Activated CD4-positive, alpha-beta T cell treated with anti-CD3 and anti-CD28 coated beads, Interleukin-2, amount 10 ng/mL, durations not matched to agents 24 days and 14 days (primary cell): ENCODE results near the gene PLB1. TPM values are rescaled to one million over a fixed set of nuclear protein-coding genes. Genes with fewer than 3 reads are reported as not detected.
A peak's percentile ranks its signal among the peaks of the same experiment; 100 is the strongest.

Experiments used
- DNase-seq: peaks from one replicate; pipeline ENCODE4 v3.0.0; 2022
- H3K27ac Mint-ChIP-seq: one replicate; pipeline ENCODE4 v1.8.0; 2022; ENCODE audit warnings: mild to moderate bottlenecking, mixed read lengths
- H3K27me3 Mint-ChIP-seq: one replicate; pipeline ENCODE4 v1.8.0; 2022; ENCODE audit warnings: mixed read lengths
- H3K36me3 Mint-ChIP-seq: one replicate; pipeline ENCODE4 v1.8.0; 2022; ENCODE audit warnings: low read depth, mild to moderate bottlenecking, mixed read lengths
- H3K4me1 Mint-ChIP-seq: one replicate; pipeline ENCODE4 v1.8.0; 2021; ENCODE audit warnings: mixed read lengths
- H3K4me3 Mint-ChIP-seq: one replicate; pipeline ENCODE4 v1.8.0; 2022; ENCODE audit warnings: mild to moderate bottlenecking, moderate library complexity, mixed read lengths
- H3K9me3 Mint-ChIP-seq: one replicate; pipeline ENCODE4 v1.8.0; 2021; ENCODE audit warnings: mixed read lengths
- intact Hi-C: fragments of 100-400 bp; cut with micrococcal nuclease; formaldehyde crosslinking; loops from one replicate; pipeline ENCODE4 v1.15.1; 2023
- total RNA-seq: library from RNA; stranded (reverse); gene quantifications from 2 replicates; pipeline ENCODE4 v1.2.3, GENCODE V29; 2022

The PLB1 gene
- total RNA-seq, 1 donor from 2014 or later, result 0.63 TPM

DNA sequence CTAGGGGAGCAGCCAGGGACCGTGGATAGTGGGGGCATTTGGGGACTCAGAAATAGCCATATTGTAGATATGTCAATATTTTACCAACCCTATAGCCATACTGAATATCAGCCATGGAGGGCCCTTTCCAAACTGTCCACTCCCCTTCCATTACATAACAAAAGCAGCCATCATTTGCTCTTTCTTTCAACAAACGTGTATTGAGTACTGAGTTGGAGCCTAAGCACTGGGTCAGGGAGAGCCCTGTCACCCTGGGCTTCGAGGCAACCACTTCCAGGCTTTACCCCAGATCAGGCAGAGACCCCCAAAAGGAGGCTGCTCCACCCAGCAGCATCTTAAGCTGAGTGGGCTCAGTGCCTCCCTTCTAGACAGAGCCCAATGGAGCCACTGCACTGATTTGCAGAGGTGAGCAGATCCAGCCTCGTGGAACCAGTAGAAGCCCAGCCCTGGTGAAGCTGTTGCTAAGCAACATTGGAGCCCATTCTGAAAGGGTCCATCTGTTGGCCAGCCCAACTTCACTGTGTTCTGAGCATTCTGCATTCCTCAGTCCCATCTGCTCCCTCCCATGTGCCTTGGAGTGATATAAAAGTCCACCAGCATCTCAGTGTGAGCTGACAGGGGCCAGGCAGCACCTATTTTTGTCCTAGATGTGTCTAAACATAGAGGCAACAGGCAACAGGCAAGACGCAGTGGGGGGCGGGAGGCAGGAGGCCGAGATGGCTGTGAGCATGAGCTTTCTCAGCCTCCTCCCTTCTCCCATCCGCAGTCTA, 112.1 kb downstream of the PLB1 start:
- H3K27ac Mint-ChIP-seq, result no peak overlapping the region
- no peak overlapping the region for H3K4me3 Mint-ChIP-seq
- H3K27me3 Mint-ChIP-seq, result no peaks in the 10 kb centered on the region
- DNase-seq, result no peak
- no peaks in the 10 kb centered on the region for H3K9me3 Mint-ChIP-seq
- intact Hi-C loops, result no loop called here
- H3K36me3 Mint-ChIP-seq, result peaks cover 26% of the 10 kb centered on the region
- peaks cover 38% of the 10 kb centered on the region for H3K4me1 Mint-ChIP-seq

DNA sequence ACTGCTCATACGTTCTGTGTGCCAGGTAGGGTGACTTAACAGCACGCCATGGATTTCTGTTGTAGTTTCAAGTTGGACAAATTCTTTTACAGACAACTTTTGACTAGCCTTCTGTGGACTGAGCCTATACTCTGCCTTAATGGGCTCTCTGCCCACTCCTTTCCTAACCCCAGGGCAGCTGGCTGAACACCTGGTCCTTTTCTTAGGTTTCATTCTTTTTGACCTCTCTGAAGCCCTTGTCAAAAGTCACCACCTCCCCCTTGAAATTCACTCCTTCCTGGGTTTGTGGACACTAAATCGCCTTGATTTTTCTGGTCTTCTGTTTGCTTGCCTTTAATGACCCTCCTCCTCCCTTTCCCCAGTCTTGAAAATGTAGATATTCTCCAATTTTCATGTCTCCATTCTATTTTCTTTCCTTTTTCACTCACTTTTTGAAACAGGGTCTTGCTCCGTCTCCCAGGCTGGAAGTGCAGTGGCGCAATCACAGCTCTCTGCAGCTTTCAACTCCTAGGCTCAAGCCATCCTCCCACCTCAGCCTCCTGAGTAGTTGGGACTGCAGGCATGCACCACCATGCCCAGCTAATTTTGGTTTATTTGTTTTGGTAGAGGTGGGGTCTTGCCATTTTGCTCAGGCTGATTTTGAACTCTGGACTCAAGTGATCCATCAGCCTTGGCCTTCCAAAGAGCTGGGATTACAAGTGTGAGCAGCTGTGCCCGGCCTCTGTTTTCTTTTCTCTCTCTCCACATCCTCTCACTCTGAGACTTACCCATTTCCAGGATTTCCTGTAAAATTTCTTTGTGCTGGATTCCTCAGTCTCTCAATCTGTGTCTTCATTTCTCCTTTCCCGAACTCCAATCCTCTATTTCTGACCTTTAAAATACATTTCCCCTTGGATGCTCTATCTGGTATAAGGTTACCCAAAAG, 112.9 kb downstream of the PLB1 start:
- Mint-ChIP-seq H3K27ac (no peak overlapping the region), H3K9me3 (no peaks in the 10 kb centered on the region), H3K36me3 (peaks cover 26% of the 10 kb centered on the region), H3K27me3 (no peaks in the 10 kb centered on the region), H3K4me1 (peaks cover 33% of the 10 kb centered on the region), H3K4me3 (no peak overlapping the region)
- DNase-seq, result no peak
- intact Hi-C loops, result no loop called here

DNA sequence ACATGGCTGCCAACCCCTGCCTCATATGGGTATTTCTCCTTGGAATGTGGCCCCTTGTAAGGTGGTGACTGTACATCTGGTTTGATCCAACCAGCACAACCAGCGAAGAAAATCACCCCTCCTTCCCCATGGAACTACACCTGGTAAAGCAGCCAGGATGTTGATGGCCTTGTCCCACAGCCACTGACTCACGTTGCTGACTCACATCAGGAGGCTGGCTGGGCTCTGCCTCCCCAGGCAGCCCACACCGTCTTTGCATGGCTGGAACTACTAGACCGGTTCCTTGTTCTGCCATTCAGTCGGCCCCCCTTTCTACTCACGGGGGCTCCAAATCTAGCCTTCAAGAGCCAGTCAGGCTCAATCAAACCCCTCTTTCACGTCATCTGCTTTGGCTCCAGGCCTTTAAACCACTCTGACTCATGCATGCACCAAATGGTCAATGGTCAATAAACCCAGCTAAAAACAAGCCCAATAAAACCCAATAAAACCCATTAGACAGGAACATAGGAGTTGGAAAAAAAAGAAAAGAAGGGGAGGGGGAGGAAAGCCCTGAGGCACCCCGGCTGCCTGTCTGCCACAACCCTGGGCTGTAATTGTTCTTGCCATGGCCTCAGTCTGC, 114.8 kb downstream of the PLB1 start:
- peak overlapping the region; percentile 65 for H3K27ac Mint-ChIP-seq
- H3K4me1 Mint-ChIP-seq, result peaks cover 29% of the 10 kb centered on the region
- H3K27me3 Mint-ChIP-seq, result no peaks in the 10 kb centered on the region
- peaks cover 22% of the 10 kb centered on the region for H3K36me3 Mint-ChIP-seq
- H3K4me3 Mint-ChIP-seq, result peak overlapping the region; percentile 28
- peak; percentile 75 for DNase-seq
- no peaks in the 10 kb centered on the region for H3K9me3 Mint-ChIP-seq
- intact Hi-C loops, result loop anchor here (5.0 kb wide), 1 partner anchor 37 kb away; no protein-coding TSS in a partner anchor

DNA sequence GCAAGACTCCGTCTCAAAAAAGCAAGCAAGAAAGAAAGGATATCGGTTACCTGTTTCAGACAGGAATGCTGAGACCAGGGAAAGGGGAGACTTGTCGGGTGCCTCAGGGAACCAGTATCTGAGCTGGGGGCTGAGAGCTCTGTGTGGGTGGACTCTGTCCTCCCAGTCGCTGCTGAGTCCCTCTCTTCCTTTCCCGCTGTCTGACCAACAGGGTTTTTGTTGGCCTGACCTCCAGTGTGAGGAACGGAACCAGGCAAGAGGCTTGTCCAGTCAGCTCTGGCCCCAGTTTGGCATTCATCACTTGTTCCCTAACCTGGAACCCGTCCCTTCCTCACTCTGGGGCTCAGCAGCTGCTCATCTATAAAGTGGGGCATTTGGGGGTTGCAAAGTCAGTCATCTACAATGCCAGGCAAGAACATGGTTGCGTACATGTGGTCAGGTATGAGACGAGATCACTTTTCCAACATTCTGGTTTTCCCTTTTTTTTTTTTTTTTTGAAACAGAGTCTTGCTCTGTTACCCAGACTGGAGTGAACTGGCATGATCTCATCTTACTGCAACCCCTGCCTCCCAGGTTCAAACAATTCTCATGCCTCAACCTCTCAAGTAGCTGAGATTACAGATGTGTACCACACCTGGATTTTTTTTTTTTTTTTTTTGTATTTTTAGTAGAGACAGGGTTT, 116.4 kb downstream of the PLB1 start:
- Mint-ChIP-seq H3K4me1 (peaks cover 32% of the 10 kb centered on the region), H3K36me3 (peaks cover 18% of the 10 kb centered on the region), H3K27ac (peak overlapping the region; percentile 19), H3K9me3 (no peaks in the 10 kb centered on the region), H3K27me3 (no peaks in the 10 kb centered on the region), H3K4me3 (peak overlapping the region; percentile 31)
- DNase-seq, result no peak
- intact Hi-C loops, result loop anchor here (5.0 kb wide), 1 partner anchor 35 kb away; no protein-coding TSS in a partner anchor

DNA sequence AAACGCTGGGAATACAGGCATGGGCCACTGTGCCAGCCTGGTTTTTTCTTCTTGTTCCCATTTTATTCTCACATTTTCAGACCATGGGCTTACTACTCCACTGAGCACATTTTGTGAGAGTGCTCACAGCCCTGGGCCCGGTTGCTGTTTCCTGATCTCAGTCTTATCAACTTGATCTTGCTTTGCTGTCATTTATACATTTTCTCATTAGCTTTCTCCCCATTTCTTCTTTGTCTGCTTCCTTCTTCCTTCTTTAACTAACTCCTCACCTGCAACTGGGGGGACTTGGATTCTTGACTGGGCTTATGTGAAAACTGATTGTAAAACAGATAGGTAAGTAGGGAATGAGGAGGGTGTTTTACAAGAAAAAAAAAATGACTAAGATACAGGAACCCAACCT, 117.3 kb downstream of the PLB1 start:
- no peak overlapping the region for H3K27ac Mint-ChIP-seq
- H3K9me3 Mint-ChIP-seq, result no peaks in the 10 kb centered on the region
- intact Hi-C loops, result loop anchor here (5.0 kb wide), 1 partner anchor 34 kb away; no protein-coding TSS in a partner anchor
- DNase-seq, result peak; percentile 81
- peaks cover 41% of the 10 kb centered on the region for H3K4me1 Mint-ChIP-seq
- H3K36me3 Mint-ChIP-seq, result peaks cover 16% of the 10 kb centered on the region
- H3K4me3 Mint-ChIP-seq, result no peak overlapping the region
- H3K27me3 Mint-ChIP-seq, result no peaks in the 10 kb centered on the region

DNA sequence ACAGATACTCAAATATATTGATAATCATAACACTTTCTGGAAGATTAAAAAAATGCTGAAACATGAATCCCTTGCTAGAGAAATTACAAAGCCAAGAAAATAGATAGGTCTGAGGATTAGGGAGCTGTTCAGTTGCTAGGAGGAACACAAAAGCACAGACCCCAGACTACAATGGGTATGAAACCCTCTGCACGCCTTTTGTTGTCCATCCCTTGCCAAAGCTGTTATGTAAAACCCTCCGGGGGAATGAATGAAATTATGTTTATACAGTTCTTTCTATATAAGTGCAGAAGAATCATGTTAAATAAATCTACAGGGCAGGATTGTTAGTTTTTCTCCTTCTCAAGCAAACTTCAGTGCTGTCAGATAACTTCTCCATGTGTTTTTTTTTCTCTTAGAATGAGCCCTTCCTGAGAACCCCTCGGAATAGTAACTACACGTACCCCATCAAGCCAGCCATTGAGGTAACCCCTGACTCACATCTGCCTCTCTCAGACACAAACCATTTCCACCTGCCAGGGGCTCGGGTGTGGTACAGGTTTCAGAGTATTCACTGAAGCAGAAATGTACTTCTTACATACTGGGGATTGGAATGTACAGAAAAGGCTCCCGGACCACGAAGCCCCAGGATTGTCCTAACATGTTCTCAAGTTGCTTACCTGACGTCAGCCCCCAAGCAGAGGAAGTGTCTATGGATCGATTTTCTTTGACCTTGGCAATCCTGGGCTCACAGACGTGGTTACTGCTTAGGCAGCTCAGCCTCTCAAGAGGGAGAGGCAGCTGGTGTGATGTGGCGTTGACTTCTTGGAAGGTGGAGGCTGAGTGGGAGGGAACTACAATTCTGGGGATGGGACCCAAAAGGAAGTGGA, 118.0 kb downstream of the PLB1 start:
- DNase-seq, result peak; percentile 85
- Mint-ChIP-seq H3K36me3 (peaks cover 14% of the 10 kb centered on the region), H3K4me3 (no peak overlapping the region), H3K27me3 (no peaks in the 10 kb centered on the region), H3K4me1 (peaks cover 47% of the 10 kb centered on the region), H3K27ac (no peak overlapping the region), H3K9me3 (no peaks in the 10 kb centered on the region)
- intact Hi-C loops, result loop anchor here (1.0 to 5.0 kb wide), 3 partner anchors 10 to 33 kb away; no protein-coding TSS in a partner anchor

DNA sequence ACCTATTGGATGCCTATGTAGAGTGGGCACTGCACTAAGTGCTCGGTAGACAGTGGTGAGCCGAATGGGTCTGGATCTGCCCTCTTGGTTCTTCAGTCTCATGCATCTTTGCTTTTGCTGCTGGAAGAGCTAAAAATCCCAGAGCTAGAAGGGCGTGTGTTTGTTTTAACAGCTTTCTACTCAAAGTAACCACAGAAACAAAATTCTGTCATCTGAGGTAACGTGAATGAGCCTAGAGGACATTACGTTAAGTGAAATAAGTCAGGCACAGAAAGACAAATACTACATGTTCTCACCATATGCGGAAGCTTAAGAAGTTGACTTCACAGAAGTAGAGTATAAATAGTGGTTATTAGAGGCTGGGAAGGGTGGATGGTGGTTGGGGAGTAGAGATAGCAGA, 119.8 kb downstream of the PLB1 start:
- peaks cover 4% of the 10 kb centered on the region for H3K9me3 Mint-ChIP-seq
- peak; percentile 82 for DNase-seq
- H3K36me3 Mint-ChIP-seq, result peaks cover 3% of the 10 kb centered on the region
- intact Hi-C loops, result loop anchor here (2.0 kb wide), 1 partner anchor 21 kb away; no protein-coding TSS in a partner anchor
- peaks cover 53% of the 10 kb centered on the region for H3K4me1 Mint-ChIP-seq
- no peak overlapping the region for H3K27ac Mint-ChIP-seq
- no peak overlapping the region for H3K4me3 Mint-ChIP-seq
- H3K27me3 Mint-ChIP-seq, result no peaks in the 10 kb centered on the region

DNA sequence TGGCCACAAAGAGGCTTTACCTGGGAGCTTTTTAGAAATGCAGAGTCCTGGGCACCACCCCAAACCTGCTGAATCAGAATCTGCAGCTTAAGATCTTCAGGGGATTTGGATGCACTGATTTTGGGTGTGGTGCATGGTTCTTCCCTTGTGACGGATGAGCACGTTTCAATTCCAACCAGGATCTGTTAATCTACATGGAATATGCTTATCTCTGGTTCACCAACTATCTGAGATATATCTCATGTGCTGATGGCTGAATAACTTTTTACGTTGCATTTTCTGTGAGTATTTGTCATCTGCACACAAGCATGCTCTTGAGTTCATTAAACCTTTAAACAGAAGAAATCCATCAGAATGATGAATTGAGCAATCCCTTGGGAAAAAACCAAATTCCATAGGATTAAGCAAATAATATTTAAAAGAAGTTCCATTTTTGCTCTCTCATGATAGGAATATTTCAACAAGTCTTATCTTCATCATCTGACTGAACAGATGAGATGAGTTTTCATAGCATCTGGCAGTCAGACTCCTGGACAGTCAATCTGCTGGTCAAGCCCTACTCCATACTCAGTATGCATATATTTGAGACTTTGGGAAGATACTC, 120.6 kb downstream of the PLB1 start:
- Mint-ChIP-seq H3K27me3 (no peaks in the 10 kb centered on the region), H3K36me3 (peaks cover 2% of the 10 kb centered on the region), H3K4me3 (no peak overlapping the region), H3K9me3 (peaks cover 4% of the 10 kb centered on the region), H3K4me1 (peaks cover 53% of the 10 kb centered on the region), H3K27ac (peak overlapping the region; percentile 14)
- no peak for DNase-seq
- intact Hi-C loops, result no loop called here

DNA sequence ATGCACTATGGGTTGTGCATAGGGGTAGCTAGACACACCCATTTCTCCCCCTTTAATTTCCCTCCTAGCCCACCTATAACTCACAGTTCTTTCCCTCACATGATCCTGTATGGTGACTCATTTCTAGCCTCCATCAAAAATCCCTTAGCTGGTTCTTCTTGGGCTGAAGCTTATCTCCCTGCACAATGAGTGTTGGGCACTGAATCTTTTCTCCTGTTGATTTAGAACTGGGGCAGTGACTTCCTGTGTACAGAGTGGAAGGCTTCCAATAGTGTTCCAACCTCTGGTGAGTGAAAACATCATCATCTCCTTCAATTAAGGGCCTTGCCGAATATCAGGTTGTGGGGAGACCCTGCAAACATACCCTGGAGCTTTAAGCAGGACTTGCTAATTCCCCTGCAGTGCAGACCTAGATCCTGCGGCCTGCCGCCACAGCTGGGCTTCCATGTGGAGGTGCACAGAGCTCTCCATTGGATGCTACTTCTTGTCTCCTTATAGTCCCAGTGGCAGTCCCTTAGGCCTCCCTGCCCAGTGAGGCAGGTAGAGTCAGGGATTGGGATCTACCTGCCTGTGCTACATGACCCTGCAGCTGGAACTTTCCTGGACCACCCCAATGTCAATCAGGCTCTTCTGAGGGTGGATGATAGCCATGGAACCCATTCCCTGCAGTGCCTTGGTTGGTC, 121.8 kb downstream of the PLB1 start:
- Mint-ChIP-seq H3K9me3 (peaks cover 4% of the 10 kb centered on the region), H3K27me3 (no peaks in the 10 kb centered on the region), H3K4me1 (peaks cover 57% of the 10 kb centered on the region), H3K36me3 (no peaks in the 10 kb centered on the region), H3K27ac (peak overlapping the region; percentile 43), H3K4me3 (peak overlapping the region; percentile 20)
- intact Hi-C loops, result no loop called here
- peak; percentile 70 for DNase-seq

DNA sequence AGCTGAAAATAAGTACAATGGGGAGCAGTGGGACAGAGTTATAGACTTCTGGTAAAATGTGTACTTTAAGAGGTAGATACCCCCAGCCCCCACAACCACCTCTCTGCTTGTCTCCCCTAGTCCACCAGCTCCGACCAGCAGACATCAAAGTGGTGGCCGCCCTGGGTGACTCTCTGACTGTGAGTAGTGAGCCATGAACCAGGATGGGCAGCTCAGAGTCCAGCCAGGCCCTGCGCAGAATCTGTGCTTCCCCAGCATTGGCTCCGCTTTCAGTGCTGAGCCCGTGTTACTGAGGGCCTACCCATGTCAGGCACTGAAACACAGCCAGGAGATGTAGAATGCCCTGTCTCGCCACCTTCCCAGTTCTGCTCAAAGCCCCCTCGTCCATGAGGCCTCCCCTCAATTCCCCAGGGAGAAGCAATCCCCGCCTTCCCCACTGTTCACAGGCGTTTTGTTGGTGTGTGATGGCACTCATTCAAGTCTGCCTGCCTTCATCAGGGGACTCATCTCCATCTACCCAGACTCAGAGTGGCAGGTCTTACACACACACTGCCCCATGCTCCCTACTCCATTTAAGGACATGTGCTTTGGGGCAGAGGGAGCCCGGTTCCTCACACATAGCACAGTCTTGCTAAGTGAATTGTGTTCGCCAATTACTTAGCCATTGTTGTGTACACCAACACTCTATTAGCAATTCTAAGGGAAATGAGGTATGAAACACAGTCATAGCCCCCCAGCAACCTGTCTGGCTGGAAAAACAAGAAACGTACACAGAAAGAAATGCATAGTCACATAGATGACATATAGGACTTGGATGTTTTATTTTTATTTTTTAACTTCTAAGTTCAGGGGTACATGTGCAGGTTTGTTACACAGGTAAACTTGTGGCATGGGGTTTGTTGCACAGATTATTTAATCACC, 122.6 kb downstream of the PLB1 start:
- H3K9me3 Mint-ChIP-seq, result peaks cover 4% of the 10 kb centered on the region
- H3K4me3 Mint-ChIP-seq, result no peak overlapping the region
- peak overlapping the region; percentile 69 for H3K27ac Mint-ChIP-seq
- H3K36me3 Mint-ChIP-seq, result no peaks in the 10 kb centered on the region
- peaks cover 65% of the 10 kb centered on the region for H3K4me1 Mint-ChIP-seq
- DNase-seq, result no peak
- intact Hi-C loops, result no loop called here
- H3K27me3 Mint-ChIP-seq, result no peaks in the 10 kb centered on the region
